Measurements from ENCODE around the gene DGKB.
"Not testable (repeated sequence)": the region's sequence is repeated elsewhere in the genome, so short reads cannot be mapped to it uniquely, and the experiment has no call there.

DGKB gene

DNA sequence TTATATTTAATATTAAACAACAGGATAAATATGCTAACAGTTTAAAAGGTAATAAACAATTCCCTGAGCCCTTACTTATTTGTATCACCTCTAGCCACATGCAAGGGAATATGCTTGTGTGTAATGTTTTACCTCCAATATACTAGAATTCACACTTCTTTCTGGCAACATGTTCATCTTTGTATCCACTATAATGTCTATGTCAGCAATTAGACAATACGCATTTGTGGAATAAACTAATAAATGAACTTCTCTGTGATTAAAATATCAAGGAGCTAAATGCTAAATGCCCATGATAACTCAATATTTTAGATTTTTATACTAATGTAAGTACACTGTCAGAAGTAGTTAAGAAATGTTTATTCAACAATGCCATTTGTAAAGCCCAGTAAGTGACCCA is 350.5 kb downstream of the DGKB start:
- no peak for DNase-seq

DNA sequence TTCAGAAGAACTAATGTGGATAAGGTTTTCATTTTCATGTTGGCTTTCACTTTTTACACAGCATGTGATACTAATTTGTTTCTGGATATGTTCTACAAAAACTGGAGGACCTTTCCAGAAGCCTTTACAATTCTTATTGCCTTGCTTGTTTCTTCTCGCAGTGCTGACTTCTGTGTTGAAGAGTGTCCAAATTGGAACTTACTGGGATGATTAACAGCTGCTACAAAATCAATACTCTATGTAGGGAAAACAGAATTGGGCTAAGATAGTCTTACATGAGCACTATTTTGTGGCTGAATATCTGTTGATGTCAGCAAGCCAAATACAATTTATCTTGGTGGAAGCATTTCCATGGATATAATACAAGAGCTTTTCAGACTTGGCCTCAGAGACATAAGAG is 351.2 kb downstream of the DGKB start:
- no peak for DNase-seq

DNA sequence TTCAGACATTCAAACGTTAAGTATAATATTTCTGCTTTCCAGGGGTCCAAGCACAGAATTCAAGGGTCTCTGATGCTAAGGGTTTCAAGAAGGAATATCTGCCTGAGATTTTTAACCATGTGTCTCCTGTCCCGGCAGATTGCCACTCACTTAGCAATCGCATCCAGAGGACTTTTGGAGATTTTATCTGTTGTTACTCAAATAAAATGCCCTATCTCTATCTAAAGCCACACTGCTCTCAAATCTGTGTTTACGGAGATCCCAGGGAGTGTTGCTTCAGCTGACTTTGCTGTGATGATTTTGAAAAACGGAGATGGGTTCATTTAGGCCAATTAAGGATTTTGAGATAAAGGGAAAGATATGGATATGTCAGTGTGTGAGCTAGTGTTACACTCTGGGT is 359.9 kb downstream of the DGKB start:
- DNase-seq, result no peak

DNA sequence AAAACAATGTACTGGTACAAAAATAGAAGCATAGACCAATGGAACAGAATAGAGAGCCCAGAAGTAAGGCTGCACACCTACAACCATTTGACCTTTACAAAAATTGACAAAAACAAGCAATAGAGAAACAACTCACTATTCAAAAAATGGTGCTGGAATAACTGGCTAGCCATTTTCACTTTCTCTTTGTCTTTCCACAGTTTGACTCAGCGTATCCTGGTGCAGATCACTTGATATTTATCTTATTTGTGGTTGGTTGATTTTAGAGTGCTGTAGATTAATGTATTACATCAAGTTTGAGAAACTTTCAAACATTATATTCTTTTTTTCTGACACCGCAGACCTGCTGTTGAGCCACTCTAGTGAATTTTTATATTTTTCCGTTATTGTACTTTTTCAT is 381.4 kb downstream of the DGKB start:
- no peak for DNase-seq

DNA sequence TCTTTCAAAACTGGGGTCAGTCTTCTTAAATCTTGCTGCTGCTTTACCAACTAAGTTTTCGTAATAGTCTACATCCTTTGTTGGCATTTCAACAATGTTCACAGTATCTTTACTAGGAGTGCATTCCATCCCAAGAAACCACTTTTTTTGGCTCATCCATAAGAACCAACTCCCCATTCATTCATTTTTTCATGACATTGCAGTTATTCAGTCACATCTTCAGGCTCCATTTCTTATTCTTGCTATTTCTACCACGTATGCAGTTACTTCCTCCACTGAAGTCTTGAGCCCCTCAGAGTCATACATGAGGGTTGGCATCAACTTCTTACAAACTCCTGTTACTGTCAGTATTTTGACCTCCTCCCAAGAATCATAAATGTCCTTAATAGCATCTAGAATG is 392.3 kb downstream of the DGKB start:
- no peak for DNase-seq

DNA sequence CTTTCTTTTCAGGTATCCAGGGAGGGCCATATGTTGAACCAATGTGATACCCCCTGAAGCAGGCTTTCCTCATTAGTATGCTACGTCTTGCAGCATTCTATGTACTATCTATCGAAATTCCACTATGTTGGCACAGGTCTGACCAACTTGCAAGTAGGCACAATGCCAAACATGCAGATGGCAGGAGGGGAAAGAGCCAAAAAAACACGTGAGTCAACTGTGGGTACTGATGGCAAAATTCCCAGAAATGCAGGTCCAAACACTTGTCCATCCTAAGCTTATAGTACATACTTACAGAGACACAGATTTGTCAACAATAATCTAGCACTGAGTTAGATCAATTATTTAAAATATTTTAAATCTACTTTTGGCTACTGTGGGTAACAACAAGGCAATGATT is 394.9 kb downstream of the DGKB start:
- DNase-seq, result no peak

DNA sequence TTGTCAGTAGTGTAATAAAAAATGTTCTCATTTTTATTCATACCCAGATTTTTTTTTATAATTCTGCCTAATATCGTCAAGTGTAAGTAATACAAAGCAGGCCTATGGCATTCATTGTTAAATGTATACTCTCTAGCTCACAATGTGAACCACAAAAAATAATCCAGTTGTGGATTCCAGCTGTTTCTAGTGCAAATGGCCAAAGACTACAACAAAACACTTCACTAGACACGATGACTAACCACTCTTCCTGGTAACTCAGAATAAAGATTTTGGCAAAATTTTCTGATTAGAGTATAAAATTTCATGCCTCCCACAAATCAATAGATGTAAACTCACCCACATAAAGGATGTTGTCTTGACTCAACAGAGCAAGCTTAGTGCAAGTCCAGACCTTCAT is 396.6 kb downstream of the DGKB start:
- no peak for DNase-seq

DNA sequence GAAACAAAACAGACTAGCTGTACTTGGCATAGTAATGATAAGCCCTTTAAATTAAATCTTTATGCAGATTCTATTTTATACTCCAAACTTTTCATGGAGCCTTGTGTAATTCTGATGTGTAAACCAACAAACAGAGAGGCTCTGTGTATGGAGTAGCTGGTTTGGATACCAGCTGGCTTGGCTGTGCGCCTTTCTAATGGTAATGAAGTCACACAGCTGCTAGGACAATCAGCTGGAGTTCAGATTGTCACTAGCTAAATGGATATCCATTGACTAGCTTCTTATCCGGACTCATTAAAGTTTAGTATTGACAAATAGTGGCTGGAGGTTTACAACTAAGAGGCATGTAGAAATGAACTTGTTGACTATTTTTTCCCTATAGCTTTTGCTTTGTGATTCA is 398.4 kb downstream of the DGKB start:
- no peak for DNase-seq

DNA sequence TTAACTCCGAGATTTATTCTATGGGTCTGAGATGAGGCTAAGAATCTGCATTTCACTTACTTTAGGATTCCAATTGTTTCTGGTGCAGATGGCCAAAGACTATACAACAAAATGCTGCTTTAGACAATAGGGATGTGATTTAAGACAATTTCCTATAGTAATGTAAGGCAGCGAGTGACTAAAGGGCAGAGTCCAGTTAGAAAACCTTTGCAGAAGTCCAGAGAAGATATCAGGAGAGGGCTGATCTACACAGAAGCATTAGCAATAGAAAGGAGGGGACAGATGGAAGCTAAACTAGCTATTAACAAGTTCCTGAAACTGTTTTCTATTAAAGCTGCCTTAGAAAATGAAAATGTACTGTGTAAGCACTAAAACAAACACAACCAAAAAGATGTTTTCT is 398.9 kb downstream of the DGKB start:
- DNase-seq, result no peak

DNA sequence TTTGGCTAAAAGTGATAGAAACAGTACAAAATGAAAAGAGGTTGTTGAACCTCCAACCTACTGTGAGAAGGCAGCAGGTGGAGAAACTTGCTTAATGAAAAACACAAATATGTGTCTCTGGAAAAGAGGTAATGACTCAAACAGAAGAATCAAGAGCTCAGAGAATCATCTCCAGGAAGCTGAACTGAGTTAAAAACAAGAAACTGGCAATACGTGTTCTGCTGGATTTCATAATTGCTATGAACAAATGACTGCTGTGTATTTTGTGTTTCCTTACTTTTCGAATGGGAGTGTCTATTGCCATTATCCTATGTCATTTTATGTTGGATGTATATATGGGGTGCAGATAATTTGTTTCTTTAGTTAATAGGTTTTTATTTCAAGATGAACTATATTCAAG is 401.1 kb downstream of the DGKB start:
- no peak for DNase-seq

DNA sequence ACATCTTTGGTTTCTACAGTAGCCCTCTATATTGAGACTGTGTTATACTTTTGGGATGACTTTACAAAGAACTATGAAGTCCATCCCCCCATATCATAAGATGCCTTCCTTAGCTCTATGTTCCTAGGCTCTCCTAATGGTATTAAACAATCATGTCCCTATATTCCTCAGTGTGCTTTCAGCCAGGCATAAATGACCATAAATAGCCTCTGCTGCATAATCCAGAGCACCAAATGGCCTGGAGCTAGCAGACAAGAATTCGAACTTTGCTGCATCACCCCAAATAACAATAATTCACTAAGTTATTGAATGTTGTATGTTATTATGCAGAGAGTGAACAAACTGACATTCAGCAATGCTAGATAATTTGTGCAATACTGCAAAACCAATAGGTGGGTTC is 405.2 kb downstream of the DGKB start:
- no peak for DNase-seq

DNA sequence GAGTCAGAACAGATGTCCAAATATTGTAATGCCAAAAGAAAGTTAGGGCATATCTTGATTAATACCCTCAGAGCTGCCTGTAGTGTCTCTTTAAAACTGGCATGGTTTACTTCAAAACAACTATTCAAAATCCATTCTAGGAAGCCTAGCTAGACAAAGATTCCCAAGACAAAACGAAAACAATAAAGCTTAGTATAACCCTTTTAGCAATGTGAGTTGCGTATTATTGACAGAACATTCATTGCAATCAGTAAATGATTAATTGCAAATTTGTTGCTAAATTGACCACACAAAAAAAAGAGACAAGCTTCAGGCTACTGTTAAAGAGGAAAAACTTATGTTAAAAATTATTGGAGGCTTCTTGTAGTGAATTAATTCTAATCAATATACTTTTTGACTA is 406.9 kb downstream of the DGKB start:
- no peak for DNase-seq

DNA sequence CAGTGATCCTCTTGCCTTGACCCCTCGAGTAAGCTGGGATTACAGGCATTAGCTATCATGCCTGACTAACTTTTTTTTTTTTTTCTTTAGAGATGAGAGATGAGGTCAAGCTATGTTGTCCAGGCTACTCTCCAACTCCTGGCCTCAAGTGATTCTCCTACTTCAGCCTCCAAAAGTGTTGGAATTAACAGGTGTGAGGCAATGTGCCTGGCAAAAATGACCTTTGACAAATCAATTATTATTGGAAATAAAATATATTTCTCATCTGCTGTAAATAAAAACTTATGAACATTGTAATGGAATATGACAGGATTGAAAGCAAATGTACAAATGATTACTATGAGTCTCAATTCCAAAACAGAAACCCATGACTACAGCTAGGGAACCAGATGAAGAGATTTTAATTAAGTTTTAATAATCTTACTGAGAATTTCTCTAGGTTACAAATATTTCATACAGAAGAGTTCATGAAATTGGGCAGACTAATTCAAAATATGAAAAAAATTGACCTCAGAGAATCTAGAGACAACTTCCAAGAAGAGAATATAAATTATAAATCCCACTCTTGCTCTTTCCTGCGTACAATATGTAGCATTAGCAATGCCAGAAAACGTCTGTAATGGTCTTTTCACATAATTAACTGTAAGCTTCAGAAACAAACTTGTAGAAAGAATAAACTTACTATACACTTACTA is 414.7 kb downstream of the DGKB start:
- no peak for DNase-seq

DNA sequence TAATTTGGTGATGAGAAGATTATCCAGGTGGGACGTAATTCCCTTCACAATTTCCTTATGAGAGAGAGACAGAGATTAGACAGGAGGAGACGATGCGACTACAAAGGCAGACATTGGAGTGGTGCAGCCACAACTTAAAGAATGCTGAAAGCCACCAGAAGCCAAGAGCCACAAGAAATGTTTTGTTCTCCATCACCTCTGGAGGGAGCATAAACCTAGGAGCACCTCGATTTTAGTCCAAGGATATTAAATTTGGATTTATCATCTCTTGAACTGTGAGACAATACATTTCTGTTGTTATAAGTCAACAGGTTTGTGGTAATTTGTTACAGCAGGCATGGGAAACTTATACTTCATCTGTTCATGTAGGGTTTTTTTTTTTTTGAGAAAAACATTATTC is 418.9 kb downstream of the DGKB start:
- DNase-seq, result no peak

DNA sequence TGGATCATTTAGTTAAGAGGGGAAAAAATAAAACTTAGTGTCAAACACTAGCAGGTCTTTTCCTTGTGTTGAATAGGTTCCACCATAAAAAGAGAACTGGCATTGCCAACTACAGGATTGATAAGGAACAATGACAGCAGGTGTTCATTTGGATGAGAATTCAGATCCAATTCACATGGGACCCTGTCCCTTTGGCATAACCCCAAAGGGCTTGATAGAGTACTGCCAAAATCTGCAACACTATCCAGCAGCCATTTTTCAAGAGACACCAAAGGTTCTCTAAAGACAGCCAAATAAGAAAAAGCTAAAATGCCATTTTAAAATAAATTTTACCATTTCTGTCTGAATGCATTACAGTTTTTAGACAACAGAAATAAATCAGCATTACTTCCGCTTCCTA is 422.3 kb downstream of the DGKB start:
- no peak for DNase-seq

DNA sequence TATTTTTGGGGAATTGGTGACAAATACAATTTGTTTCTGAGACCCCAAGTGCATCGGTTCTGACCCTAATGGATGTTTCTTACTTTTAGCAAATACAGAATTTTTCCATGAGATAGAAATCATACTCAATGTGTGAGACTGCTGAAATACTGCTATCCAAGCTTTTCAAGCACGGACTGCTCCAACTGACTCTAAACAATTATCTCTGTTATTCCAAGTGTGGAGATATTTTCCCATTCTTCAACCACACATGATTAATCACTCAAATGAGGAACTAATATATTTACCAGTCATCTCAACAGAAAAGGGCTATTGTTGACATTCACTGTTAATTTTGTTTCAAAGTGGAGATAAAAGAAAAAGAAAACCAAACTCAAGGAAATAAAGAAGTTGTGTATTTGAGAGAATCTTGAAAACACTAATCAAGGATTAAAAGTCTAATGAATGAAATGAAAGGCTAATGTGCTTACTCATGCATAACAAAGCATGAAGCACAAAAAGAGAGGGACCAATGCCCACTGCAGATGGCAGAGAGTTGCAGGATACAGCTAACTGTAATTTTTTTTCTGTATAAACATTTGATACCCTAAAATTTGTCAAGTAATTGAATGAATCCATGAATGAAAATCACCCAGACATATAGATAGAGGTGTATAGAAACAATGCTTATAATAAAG is 423.6 kb downstream of the DGKB start:
- DNase-seq, result no peak

DNA sequence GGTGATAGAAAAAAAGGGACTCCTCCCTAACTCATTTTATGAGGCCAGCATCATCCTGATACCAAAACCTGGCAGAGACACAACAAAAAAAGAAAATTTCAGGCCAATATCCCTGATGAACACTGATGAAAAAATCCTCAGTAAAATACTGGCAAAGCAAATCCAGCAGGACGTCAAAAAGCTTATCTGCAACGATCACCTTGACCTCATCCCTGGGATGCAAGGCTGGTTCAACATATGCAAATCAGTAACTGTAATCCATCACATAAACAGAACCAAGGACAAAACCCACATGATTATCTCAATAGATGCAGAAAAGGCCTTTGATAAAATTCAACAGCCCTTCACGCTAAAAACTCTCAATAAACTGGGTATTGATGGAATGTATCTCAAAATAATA is 440.8 kb downstream of the DGKB start:
- DNase-seq, result not testable (repeated sequence)

DNA sequence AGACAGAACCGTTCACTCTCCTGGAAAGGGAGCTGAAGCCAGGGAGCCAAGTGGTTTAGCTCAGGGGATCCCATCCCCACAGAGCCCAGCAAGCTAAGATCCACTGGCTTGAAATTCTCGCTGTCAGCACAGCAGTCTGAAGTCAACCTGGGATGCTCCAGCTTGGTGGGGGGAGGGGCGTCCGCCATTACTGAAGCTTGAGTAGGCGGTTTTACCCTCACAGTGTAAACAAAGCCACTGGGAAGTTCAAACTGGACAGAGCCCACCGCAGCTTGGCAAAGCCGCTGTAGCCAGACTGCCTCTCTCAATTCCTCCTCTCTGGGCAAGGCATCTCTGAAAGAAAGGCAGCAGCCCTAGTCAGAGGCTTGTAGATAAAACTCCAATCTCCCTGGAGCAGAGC is 443.7 kb downstream of the DGKB start:
- not testable (repeated sequence) for DNase-seq

DNA sequence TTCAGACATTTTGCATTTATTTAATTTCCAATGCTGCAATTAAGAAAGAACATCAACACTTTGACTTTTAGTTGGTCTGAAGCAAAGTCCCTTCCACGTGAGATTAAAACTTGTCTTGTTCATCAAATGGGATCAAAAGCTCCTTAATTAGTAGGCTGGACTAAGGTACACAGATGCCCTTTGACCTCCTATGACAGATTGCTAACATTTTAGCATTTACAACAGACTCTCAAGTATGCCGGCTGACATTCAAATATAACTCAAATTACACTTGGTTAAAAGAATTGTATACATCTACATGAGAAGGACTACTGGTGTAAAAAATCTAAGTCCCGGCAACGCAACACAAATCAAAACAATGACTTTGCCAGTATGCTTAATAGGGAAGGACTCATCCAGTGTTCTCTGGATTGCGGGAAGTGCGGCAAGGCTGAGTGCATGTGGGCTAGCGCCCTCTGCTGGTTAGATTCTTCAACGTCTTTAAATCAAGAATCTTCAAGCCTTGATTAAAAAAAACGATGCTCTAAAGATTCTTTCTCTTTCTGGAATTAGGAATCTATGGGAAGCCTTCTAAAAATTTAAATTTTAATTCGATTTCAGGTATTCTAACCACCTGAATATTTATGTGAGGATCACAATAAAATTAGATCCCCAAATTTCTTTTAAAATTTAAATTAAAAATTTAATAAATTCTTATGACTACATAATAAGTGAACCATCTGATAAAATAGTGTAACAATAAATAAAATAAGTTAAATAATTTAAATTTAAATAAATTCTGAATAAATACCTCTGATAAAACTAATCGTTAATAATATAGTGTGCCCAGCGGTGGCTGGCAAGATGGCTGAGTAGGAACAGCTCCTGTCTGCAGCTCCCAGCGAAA is 444.7 kb downstream of the DGKB start:
- DNase-seq, result peak; percentile 40

DNA sequence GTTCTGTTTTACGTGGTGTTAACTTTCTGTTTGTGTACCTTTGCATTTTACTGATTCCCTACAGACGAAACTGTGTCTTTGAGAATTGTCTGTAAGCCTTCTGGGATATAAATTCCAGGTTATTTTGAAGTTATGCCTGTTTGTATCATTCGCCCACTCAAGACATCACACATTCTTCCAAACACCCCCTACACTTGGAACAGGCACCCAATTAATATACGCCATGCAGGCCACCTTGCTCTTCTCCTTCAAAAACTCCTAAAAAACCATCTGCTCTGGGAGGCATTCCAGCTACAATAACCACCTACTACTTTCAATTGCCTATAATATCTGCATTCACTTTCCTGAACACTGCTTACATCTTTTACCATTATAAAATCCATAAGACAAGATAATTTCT is 453.3 kb downstream of the DGKB start:
- DNase-seq, result no peak

DNA sequence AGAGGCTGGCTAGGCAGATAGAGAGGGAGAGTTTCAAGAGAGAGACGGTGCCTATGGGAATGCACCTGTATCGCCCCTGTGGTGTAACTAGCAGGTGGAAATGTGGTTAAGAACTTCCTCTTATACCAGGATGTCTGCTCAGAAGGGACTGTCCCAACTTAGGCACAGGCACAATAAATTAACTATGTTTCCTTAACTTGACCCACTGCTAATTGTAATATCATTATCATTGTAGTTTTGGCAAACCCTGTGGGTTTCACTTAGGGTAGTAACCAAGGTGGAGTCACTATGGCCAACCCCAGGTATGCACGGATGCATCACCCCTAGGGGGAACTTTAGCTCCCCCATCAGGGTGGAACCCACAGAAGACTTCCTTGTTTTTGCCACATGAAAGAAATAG is 455.7 kb downstream of the DGKB start:
- no peak for DNase-seq

DNA sequence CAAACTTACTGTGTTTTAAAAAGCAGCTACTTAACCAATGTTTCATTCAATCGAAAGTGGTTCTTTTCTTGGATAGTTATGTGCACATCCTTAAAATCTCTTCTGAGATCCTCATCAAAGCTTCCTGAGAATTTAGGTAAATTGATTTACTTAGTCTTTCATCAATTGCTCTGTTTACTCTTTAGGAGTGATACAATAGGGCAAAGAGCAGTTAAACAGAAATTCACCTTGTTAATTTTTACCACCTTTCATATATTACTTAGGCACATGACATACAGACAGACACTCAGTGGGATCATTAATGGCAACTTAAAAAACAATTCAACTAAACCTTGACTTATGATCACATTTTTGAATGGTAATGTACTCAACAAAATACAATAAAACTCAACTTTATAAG is 456.3 kb downstream of the DGKB start:
- DNase-seq, result no peak

DNA sequence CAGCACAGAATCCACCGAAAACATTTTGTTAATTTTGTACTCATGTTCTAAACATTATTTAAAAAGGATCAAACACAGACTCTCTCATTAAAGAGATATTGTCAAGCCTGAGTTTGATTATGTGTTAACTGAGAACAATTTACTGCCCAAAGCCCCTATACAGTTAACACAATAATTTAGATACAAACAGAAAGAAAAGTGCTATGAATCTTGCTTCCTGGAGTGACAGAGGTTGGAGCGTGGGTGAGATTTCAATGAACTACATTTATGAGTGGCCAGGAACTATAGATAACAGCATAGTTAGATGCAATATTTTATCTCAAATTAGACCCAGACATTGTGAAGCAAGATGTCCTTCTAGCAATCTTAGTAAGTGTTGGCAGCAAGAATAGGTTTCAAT is 464.2 kb downstream of the DGKB start:
- DNase-seq, result no peak

DNA sequence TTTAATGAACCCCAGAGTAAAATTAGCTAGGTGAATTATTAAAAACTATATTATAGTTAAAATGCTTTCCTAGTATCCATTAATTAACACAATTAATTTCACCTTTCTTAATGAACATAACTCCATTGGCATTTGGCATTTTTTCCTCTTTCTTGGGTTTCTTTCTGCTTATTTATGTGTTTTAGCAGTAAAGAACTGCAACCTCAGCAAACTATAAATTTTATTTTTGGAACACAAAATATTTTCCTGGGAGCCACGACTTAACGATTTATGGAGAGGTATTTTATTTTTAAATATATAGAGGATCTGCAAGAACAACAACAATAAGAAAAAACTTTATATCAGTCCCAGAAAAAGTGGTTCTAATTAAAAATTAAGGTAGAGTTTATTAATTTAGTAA is 465.7 kb downstream of the DGKB start:
- no peak for DNase-seq
